Hematopoietic multipotent progenitor cell (in vitro differentiated cells): Measurements from ENCODE around the gene FHL1. TPM values are rescaled to one million over a fixed set of nuclear protein-coding genes. Genes with fewer than 3 reads are reported as not detected.

Source experiments
- DNase-seq, 3 donors: peaks; one replicate each; pipeline ENCODE4 v3.0.0-alpha.2; 2011 to 2015; ENCODE audit warnings: low read depth in 2 of 3, low spot score in 2 of 3
- small RNA-seq: library from RNA; depleted of rRNA; stranded (forward); fragments of <200 nt; gene quantifications from one replicate; pipeline ENCODE3, GENCODE V24; 2012
- total RNA-seq: library from RNA; depleted of rRNA; stranded (reverse); fragments of >200 nt; gene quantifications from one replicate; pipeline ENCODE4 v1.2.3, GENCODE V29; 2012

FHL1 gene
- total RNA-seq, 1 donor = 403 TPM

DNA sequence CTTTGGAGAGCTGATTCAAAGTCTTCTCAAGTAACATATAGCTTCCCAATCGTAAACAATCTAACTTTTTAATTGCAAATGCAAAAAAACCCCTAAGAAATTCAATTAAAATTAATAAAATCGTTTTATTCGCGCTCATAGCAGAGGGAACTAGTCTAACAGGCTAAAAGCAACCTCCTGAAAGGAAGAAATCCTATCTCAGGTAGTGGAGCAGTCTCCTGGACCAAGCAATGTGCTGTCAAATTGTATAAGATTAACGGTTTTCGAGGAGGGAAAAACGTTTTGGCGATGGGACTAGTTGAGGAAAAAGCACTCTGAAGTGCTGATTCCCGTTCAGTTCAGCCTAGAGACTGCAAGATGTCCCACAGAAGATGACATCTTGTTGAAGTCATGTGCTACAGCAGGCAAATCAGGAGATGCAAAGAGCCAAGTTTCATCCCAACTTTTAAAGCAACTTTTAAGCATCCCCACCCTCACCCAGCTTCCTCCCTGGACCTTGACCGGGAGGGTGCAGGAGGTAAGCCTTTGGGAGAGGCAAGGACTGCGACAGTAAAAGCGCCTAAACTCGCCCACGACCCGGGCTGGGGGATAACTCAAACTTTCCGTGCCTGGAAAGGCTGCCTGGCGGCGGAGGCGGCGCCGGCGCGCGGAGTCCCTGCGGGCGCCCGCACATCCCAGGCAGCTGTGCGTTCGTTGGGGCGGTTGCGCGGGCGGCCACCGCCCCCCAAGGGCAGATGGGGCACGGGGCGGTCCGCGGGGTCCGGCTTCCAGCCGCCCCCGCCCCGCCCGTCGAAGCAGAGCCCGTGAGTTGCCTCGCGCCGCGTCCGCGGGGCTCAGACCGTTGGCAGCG is 103.1 kb downstream of the FHL1 start:
- DNase-seq = peak in 1 of 3 donors; percentile 19

- peak; percentile 34 to 76 (median 62) for DNase-seq
Observed at GRCh38 chrX:136251041-136251991, 104.0 kb downstream of the FHL1 start, which contains the start of gene MAP7D3. MAP7D3 (minus strand) TSS chrX:136251400; CDS start chrX:136251358, 42 bp downstream.

DNA sequence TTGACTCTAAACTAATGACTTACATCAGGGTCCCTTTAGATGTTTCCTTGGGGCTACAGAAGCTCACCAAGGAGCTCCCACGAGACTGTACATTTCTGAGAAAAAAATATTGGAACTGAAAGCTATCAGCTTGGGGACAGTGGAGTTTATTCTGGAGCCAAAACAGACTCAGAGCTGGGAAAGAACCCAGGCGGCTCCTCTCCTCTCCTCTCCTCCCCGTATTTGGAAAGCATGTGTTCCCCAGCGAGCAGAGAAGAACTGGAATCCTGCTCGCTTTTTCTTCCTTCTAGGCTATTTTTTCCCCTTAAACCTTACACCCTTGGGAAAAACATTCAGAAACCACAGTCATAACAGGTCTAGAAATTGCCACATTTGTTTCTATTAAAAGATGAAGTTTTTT is 108.2 kb downstream of the FHL1 start:
- no peak for DNase-seq

DNA sequence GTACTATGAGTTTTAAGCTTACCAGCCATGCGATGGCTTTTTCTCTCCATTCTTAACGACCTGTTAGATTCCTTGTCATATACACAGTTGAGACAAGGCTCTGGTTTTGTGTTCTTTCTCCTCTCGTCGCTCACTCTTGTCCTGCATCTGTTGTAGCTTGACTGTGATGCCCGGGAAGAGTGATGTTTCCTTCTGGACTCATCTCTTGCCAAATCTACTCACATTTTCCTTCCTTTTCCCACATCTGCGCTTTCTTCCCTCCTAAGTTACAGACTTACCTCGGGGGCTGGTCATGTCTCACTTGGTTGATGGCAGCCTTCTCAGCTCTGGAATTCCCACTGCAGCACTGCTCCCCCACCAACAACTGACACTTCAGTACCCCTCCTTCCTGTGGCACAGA is 108.7 kb downstream of the FHL1 start:
- DNase-seq = no peak

- no peak for DNase-seq
Observed at GRCh38 chrX:136258951-136259350, 111.6 kb downstream of the FHL1 start.

DNA sequence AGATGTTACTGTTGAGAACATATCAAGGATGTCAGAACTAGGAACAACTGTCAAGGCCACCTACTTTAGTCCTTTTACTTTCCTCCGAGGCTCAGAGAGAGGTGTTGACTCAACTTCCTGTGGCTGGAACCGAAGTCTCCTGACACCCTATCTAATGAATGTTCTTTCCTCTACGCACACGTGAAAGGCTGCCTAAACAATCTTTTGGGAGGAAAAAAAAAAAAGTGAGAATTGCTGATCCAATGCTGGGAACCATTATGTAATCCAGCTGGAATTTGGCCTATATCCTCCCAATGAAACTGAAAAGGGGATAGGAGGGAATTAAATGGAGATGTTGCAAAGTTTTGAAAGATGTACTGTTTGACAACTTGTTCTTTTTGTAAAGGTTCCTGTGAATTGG is 112.2 kb downstream of the FHL1 start:
- peak in 1 of 3 donors; percentile 28 for DNase-seq

- no peak for DNase-seq
Observed at GRCh38 chrX:136260776-136261175, 113.4 kb downstream of the FHL1 start.

Small RNA genes within 50 kb of the gene (small RNA-seq; reads per million reads assigned to genes)
- gene RF01210 = not detected

Other genes starting within 250 kb of the FHL1 start
- gene MMGT1, start 173.5 kb upstream of the FHL1 start, total RNA-seq = 10.8 TPM
- gene SLC9A6, start 162.1 kb upstream of the FHL1 start, total RNA-seq = 12.1 TPM
- gene MAP7D3, start 103.9 kb downstream of the FHL1 start, total RNA-seq = 10.0 TPM
- gene ADGRG4, start 153.4 kb downstream of the FHL1 start, total RNA-seq = under 0.01 TPM